K562 (cell line): ENCODE data around the gene ADORA2A. TPM values are rescaled to one million over a fixed set of nuclear protein-coding genes. Genes with fewer than 3 reads are reported as not detected.

Experiments used
- ATAC-seq: fragments of 200-7000 bp; cut with Tn5 transposase; 3 replicates; pipeline ENCODE4 v1.9.1; 2020; ENCODE audit warnings: moderate library complexity
- BruUV-seq: library from RNA; stranded (reverse); fragments of 400-500 nt; replicated peaks from 2 replicates; lab custom pipeline; 2021; lab: Mats Ljungman, UMichigan
- CTCF ChIA-PET: fragments of 300-600 bp; formaldehyde crosslinking; extraction: SDS; loops from one replicate; lab custom pipeline; 2021; ENCODE audit warnings: low intra/inter-chr PET ratio; lab: Yijun Ruan, JAX
- POLR2A ChIA-PET: fragments of 300-600, 350-650 bp; sonication (Branson Sonifier 250); formaldehyde crosslinking; extraction: SDS; loops from one replicate; lab custom pipeline; 2021; ENCODE audit warnings: antibody characterized with exemption, inconsistent platforms; lab: Yijun Ruan, JAX
- DNase-seq, 4 experiments: peaks; one replicate each; pipeline versions ENCODE4 v3.0.0 to v3.0.0-alpha.2; 2011 to 2018; ENCODE audit warnings: low spot score in 3 of 4, mixed read lengths in 3 of 4; ENCODE audit errors: extremely low read depth in 1 of 4
- FAIRE-seq: peaks from 2 replicates; lab custom pipeline; 2011; peaks lifted over from hg19 to GRCh38; lab: Jason Lieb, UNC
- H2AFZ ChIP-seq: 2 replicates; pipeline ENCODE4 v1.6.0; 2011; ENCODE audit warnings: low read depth, low read length, control low read depth, inconsistent platforms
- H3K27ac ChIP-seq: fragments of 200-600 bp; 3 replicates; pipeline ENCODE4 v1.8.0; 2011; ENCODE audit warnings: low read depth, mild to moderate bottlenecking, control low read depth, inconsistent platforms, low read length, moderate library complexity, mixed read lengths; ENCODE audit errors: extremely low read depth
- H3K27me3 ChIP-seq, 2 experiments: fragments of 300-600 bp in 1 of 2; 2 replicates in 1 of 2; 3 replicates in 1 of 2; pipeline versions ENCODE4 v1.6.0 to v1.8.0; 2011; ENCODE audit warnings: inconsistent platforms in 2 of 2, low read length in 2 of 2, mild to moderate bottlenecking in 1 of 2, mixed read lengths in 1 of 2, moderate library complexity in 1 of 2; ENCODE audit not compliant: control insufficient read depth in 2 of 2, insufficient read depth in 2 of 2
- H3K36me3 ChIP-seq: fragments of 300-600 bp; 3 replicates; pipeline ENCODE4 v1.8.0; 2011; ENCODE audit warnings: mild to moderate bottlenecking, low read length, inconsistent platforms; ENCODE audit not compliant: control insufficient read depth, insufficient read depth
- H3K4me1 ChIP-seq, 2 experiments: fragments of 200-600 bp in 1 of 2; replicated peaks in 1 of 2; 2 replicates in 1 of 2; 3 replicates in 1 of 2; pipeline versions ENCODE4 v1.5.1 to v1.8.0; 2011; ENCODE audit warnings: inconsistent platforms in 2 of 2, low read length in 2 of 2, mild to moderate bottlenecking in 1 of 2, mixed read lengths in 1 of 2, moderate library complexity in 1 of 2; ENCODE audit not compliant: control insufficient read depth in 2 of 2, insufficient read depth in 2 of 2
- H3K4me2 ChIP-seq: 2 replicates; pipeline ENCODE4 v1.6.1; 2011; ENCODE audit warnings: low read length, control low read depth, inconsistent platforms, mixed read lengths; ENCODE audit not compliant: insufficient read depth
- H3K4me3 ChIP-seq: fragments of 200-600 bp; sonication (generic), shearing (Covaris generic); 2 replicates; pipeline ENCODE4 v1.5.1; 2016; ENCODE audit warnings: control low read depth, inconsistent platforms
- H3K79me2 ChIP-seq: fragments of 200-600 bp; 3 replicates; pipeline ENCODE4 v1.8.0; 2011; ENCODE audit warnings: low read length, inconsistent platforms; ENCODE audit not compliant: control insufficient read depth, insufficient read depth
- H3K9ac ChIP-seq, 2 experiments: 2 replicates each; pipeline versions ENCODE4 v1.6.0 to v1.6.1; 2011; ENCODE audit warnings: low read depth in 2 of 2, low read length in 2 of 2, control low read depth in 1 of 2, inconsistent platforms in 1 of 2, mild to moderate bottlenecking in 1 of 2, mixed read lengths in 1 of 2; ENCODE audit not compliant: insufficient read depth in 1 of 2
- H3K9me1 ChIP-seq: one replicate; pipeline ENCODE4 v1.6.0; 2011; ENCODE audit warnings: inconsistent platforms, mild to moderate bottlenecking, low read length, moderate library complexity; ENCODE audit not compliant: control insufficient read depth, insufficient read depth
- H3K9me3 ChIP-seq: replicated peaks from 2 replicates; pipeline ENCODE4 v1.5.1; 2011; ENCODE audit warnings: low read depth, low read length, inconsistent platforms; ENCODE audit not compliant: control insufficient read depth, insufficient read depth
- H4K20me1 ChIP-seq: replicated peaks from 2 replicates; pipeline ENCODE4 v1.6.1; 2011; ENCODE audit warnings: low read length, inconsistent platforms, mixed read lengths; ENCODE audit not compliant: control insufficient read depth, insufficient read depth
- BCL6 ChIP-seq: fragments of 250-450 bp; sonication (Bioruptor Pico); IDR thresholded peaks from 2 replicates; pipeline ENCODE4 v1.4.0; 2020
- CSDE1 ChIP-seq, 2 experiments: fragments of 450-650 bp; IDR thresholded peaks; 2 replicates each; pipeline ENCODE4 v1.6.1; 2016; ENCODE audit warnings: mild to moderate bottlenecking in 1 of 2
- DPF2 ChIP-seq: fragments of 450-650 bp; IDR thresholded peaks from 2 replicates; pipeline ENCODE4 v1.6.1; 2016
- ESRRA ChIP-seq: fragments of 450-650 bp; IDR thresholded peaks from 2 replicates; pipeline ENCODE4 v1.6.1; 2014; ENCODE audit warnings: low read depth, mild to moderate bottlenecking, moderate library complexity, borderline replicate concordance
- ILF3 ChIP-seq: fragments of 450-650 bp; IDR thresholded peaks from 2 replicates; pipeline ENCODE4 v1.6.1; 2018; ENCODE audit warnings: antibody characterized with exemption, mild to moderate bottlenecking, moderate library complexity, borderline replicate concordance
- KDM2B ChIP-seq: fragments of 250-450 bp; sonication (Bioruptor Pico); IDR thresholded peaks from 2 replicates; pipeline ENCODE4 v1.8.0; 2021; ENCODE audit warnings: mild to moderate bottlenecking, moderate library complexity
- LEF1 ChIP-seq: fragments of 450-650 bp; IDR thresholded peaks from 2 replicates; pipeline ENCODE4 v1.6.1; 2016; ENCODE audit warnings: mild to moderate bottlenecking
- NFE2 ChIP-seq: IDR thresholded peaks from 2 replicates; pipeline ENCODE4 v1.6.1; 2014; ENCODE audit warnings: antibody characterized with exemption, low read depth
- TSC22D4 ChIP-seq: fragments of 450-650 bp; IDR thresholded peaks from 2 replicates; pipeline ENCODE4 v1.6.1; 2016; ENCODE audit warnings: missing genetic modification characterization, missing biosample characterization, control low read depth
- ZNF143 ChIP-seq: sonication (generic); formaldehyde crosslinking; IDR thresholded peaks from 2 replicates; pipeline ENCODE4 v1.9.0; 2022; ENCODE audit warnings: mild to moderate bottlenecking, missing genetic modification reagents
- ZNF239 ChIP-seq: fragments of 250-450 bp; sonication (Bioruptor Pico); IDR thresholded peaks from 2 replicates; pipeline ENCODE4 v1.4.0; 2020; ENCODE audit warnings: mild to moderate bottlenecking
- ZNF586 ChIP-seq: fragments of 450-650 bp; formaldehyde crosslinking; conservative IDR thresholded peaks from 2 replicates; pipeline ENCODE4 v1.4.0; 2020; ENCODE audit warnings: mild to moderate bottlenecking, moderate library complexity
- ZSCAN32 ChIP-seq: fragments of 450-650 bp; formaldehyde crosslinking; IDR thresholded peaks from 2 replicates; pipeline ENCODE4 v1.4.0; 2020; ENCODE audit warnings: mild to moderate bottlenecking, moderate library complexity
- WGBS: fragments of 100-300 bp; shearing (Covaris generic); methylation state at CpG from one replicate; pipeline ENCODE4 v1.1.6; 2016; ENCODE audit warnings: low coverage, mixed read lengths; ENCODE audit not compliant: insufficient coverage; ENCODE audit errors: missing lambda C conversion rate; 5-methylcytosine and 5-hydroxymethylcytosine counted together
- in situ Hi-C: fragments of 300-500 bp; cut with MboI; formaldehyde crosslinking; loops from 4 replicates; pipeline ENCODE4 v1.15.0; 2018; ENCODE audit warnings: inconsistent platforms, mixed read lengths
- intact Hi-C: fragments of 100-400 bp; cut with micrococcal nuclease; formaldehyde crosslinking; loops from 2 replicates; pipeline ENCODE4 v1.14.2; 2022
- polyA plus RNA-seq, 8 experiments: library from polyadenylated mRNA; depleted of rRNA in 4 of 8; stranded (reverse) in 5 of 8; unstranded in 3 of 8; fragments of >200 nt; fragmentation: Nextera tagmentation in 2 of 8; fragmentation: Illumina TruSeq in 1 of 8; extraction: Ambion mirVana in 2 of 8; extraction: Trizol in 1 of 8; gene quantifications; 2 replicates each; pipeline versions ENCODE4 v1.2.1 to v1.2.3, GENCODE V29; 2011 to 2014; ENCODE audit warnings: inconsistent platforms in 1 of 8, missing spikeins in 1 of 8
- total RNA-seq, 7 experiments: library from RNA; depleted of rRNA in 6 of 7; stranded (reverse); fragments of >200 nt in 6 of 7; fragmentation: Illumina TruSeq in 2 of 7; extraction: Trizol in 2 of 7; gene quantifications; 2 replicates each; pipeline versions ENCODE4 v1.2.1 to v1.2.3, GENCODE V29; 2011 to 2021; ENCODE audit warnings: low replicate concordance in 1 of 7
- TF ChIP-seq, protein P1 (sequence below): fragments of 250-450 bp; sonication (Bioruptor Pico); IDR thresholded peaks from 2 replicates; pipeline ENCODE4 v1.4.0; 2020; ENCODE audit warnings: mild to moderate bottlenecking, moderate library complexity
- TF ChIP-seq, protein P2 (sequence below): fragments of 200-800 bp; sonication (Bioruptor generic); IDR thresholded peaks from 2 replicates; pipeline ENCODE4 v1.6.1; 2016; ENCODE audit warnings: missing genetic modification characterization, missing compliant biosample characterization
- TF ChIP-seq, protein P3 (sequence below), 3 experiments: fragments of 200-800 bp in 1 of 3; sonication (Bioruptor generic) in 1 of 3; sonication (generic) in 1 of 3; formaldehyde crosslinking in 1 of 3; IDR thresholded peaks; 2 replicates each; pipeline versions ENCODE4 v1.6.1 to v1.8.0; 2016 to 2022; ENCODE audit warnings: mild to moderate bottlenecking in 2 of 3, missing compliant biosample characterization in 2 of 3, missing genetic modification characterization in 2 of 3, missing genetic modification reagents in 1 of 3

Gene ADORA2A
- total and polyA plus RNA-seq, 9 of the 15 experiments (the other 6 are each of a cell fraction or from before 2014, with no cell fraction given): 0.15 to 2.1 (median 0.66) TPM; not detected in 2

DNA sequence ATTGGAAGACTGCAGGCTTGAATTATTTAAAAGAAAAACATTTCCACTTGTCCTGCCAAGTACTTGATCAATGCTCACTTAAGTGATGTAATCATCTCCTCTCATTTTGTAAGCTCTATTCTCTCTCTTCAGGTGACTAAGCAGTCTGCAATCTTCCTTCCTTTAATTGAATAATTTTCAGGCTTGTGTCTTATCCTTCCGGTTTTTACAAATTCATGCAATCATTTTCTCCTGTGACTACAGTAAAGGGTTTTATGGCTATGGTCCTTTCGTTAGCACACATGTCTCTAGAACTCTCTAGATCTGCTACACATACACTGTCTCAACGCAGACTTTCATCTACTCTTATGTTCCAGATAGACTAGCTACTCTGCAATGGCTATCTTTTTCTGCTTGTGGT, 55.2 kb downstream of the ADORA2A start:
- ATAC-seq (peak; percentile 73), DNase-seq (no peak), FAIRE-seq (no peak)
- Histone ChIP-seq H3K79me2 (no peaks in the 10 kb centered on the region), H3K9me1 (no peaks in the 10 kb centered on the region), H3K4me2 (no peak overlapping the region; the same call in 1 of the 2 replicates), H3K9ac (no peak overlapping the region), H2AFZ (0 out of 2 replicates have a peak overlapping the region, but pooled peaks have one; percentile 35), H3K9me3 (no peaks in the 10 kb centered on the region), H3K36me3 (no peaks in the 10 kb centered on the region), H3K27me3 (no peaks in the 10 kb centered on the region), H4K20me1 (no peaks in the 10 kb centered on the region), H3K27ac (no peak overlapping the region), H3K4me1 (no peaks in the 10 kb centered on the region; a peak in 2 of 5 replicates), H3K4me3 (no peak overlapping the region)
- POLR2A ChIA-PET: interaction anchor here (1.4 to 1.6 kb wide), 2 partner anchors 14 to 72 kb away, joined by 3 to 5 read pairs; partner anchors contain the start of gene GUCD1
- 0% methylated on average over 3 of the region's 3 CpGs for WGBS
- in situ Hi-C loops (no loop called here), intact Hi-C loops (no loop called here)
- no TSS peak for BruUV-seq
- CTCF ChIA-PET: no interaction called here
- TF ChIP-seq ESRRA (no peak), ZSCAN32 (CRISPR knock-in tag) (no peak), BCL6 (no peak), ZNF239 (no peak), DPF2 (peak; percentile 33; the same call in 1 of the 2 replicates), ZNF586 (no peak), TSC22D4 (tag) (no peak), ZNF143 (CRISPR knock-in tag) (no peak), LEF1 (no peak), ILF3 (no peak), CSDE1 (IDR thresholded peaks at IDR 0.05) (no peak), KDM2B (CRISPR knock-in tag) (no peak), NFE2 (peak; percentile 65)
- TF ChIP-seq, protein P1, sequence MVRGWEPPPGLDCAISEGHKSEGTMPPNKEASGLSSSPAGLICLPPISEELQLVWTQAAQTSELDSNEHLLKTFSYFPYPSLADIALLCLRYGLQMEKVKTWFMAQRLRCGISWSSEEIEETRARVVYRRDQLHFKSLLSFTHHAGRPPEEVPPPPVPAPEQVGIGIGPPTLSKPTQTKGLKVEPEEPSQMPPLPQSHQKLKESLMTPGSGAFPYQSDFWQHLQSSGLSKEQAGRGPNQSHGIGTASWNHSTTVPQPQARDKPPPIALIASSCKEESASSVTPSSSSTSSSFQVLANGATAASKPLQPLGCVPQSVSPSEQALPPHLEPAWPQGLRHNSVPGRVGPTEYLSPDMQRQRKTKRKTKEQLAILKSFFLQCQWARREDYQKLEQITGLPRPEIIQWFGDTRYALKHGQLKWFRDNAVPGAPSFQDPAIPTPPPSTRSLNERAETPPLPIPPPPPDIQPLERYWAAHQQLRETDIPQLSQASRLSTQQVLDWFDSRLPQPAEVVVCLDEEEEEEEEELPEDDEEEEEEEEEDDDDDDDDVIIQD (CRISPR knock-in tag): no peak
- TF ChIP-seq, protein P2, sequence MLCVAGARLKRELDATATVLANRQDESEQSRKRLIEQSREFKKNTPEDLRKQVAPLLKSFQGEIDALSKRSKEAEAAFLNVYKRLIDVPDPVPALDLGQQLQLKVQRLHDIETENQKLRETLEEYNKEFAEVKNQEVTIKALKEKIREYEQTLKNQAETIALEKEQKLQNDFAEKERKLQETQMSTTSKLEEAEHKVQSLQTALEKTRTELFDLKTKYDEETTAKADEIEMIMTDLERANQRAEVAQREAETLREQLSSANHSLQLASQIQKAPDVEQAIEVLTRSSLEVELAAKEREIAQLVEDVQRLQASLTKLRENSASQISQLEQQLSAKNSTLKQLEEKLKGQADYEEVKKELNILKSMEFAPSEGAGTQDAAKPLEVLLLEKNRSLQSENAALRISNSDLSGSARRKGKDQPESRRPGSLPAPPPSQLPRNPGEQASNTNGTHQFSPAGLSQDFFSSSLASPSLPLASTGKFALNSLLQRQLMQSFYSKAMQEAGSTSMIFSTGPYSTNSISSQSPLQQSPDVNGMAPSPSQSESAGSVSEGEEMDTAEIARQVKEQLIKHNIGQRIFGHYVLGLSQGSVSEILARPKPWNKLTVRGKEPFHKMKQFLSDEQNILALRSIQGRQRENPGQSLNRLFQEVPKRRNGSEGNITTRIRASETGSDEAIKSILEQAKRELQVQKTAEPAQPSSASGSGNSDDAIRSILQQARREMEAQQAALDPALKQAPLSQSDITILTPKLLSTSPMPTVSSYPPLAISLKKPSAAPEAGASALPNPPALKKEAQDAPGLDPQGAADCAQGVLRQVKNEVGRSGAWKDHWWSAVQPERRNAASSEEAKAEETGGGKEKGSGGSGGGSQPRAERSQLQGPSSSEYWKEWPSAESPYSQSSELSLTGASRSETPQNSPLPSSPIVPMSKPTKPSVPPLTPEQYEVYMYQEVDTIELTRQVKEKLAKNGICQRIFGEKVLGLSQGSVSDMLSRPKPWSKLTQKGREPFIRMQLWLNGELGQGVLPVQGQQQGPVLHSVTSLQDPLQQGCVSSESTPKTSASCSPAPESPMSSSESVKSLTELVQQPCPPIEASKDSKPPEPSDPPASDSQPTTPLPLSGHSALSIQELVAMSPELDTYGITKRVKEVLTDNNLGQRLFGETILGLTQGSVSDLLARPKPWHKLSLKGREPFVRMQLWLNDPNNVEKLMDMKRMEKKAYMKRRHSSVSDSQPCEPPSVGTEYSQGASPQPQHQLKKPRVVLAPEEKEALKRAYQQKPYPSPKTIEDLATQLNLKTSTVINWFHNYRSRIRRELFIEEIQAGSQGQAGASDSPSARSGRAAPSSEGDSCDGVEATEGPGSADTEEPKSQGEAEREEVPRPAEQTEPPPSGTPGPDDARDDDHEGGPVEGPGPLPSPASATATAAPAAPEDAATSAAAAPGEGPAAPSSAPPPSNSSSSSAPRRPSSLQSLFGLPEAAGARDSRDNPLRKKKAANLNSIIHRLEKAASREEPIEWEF (CRISPR knock-in tag): no peak
- TF ChIP-seq, protein P3, sequence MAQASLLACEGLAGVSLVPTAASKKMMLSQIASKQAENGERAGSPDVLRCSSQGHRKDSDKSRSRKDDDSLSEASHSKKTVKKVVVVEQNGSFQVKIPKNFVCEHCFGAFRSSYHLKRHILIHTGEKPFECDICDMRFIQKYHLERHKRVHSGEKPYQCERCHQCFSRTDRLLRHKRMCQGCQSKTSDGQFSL (CRISPR knock-in tag; IDR thresholded peaks at IDR 0.05): no peak
- TF ChIP-seq, protein P3 (tag; IDR thresholded peaks at IDR 0.05): no peak
